Stimulated activated CD4-positive, alpha-beta T cell treated with anti-CD3 and anti-CD28 coated beads, Interleukin-4, amount 100 ng/mL, for 48 hours (primary cell): ENCODE measurements around the gene FIGNL2.
"Not testable (repeated sequence)": the region's sequence is repeated elsewhere in the genome, so short reads cannot be mapped to it uniquely, and the experiment has no call there.

Experiments used
- DNase-seq, 2 donors: peaks; one replicate each; pipeline ENCODE4 v3.0.0-alpha.2; 2020; ENCODE audit warnings: low read depth in 2 of 2

The FIGNL2 gene

GRCh38 chr12:51848326-51848727 lies at the start of gene FIGNL2:
FIGNL2 (minus strand) TSS chr12:51848718; CDS start chr12:51822413, 26,305 bp downstream.
- no peak for DNase-seq

- no peak for DNase-seq
Measured at GRCh38 chr12:51897181-51897580, 48.7 kb upstream of the FIGNL2 start.

GRCh38 chr12:51896236-51896635 lies 47.7 kb upstream of the FIGNL2 start:
- DNase-seq, result no peak

GRCh38 chr12:51895378-51896135 lies 47.0 kb upstream of the FIGNL2 start:
- DNase-seq, result no peak

GRCh38 chr12:51893786-51894185 lies 45.3 kb upstream of the FIGNL2 start:
- no peak for DNase-seq

GRCh38 chr12:51891843-51892242 lies 43.3 kb upstream of the FIGNL2 start:
- DNase-seq, result no peak

GRCh38 chr12:51890511-51891171 lies 42.1 kb upstream of the FIGNL2 start:
- DNase-seq, result no peak

GRCh38 chr12:51890133-51890464 lies 41.6 kb upstream of the FIGNL2 start:
- no peak for DNase-seq

GRCh38 chr12:51889216-51890132 lies 41.0 kb upstream of the FIGNL2 start:
- no peak for DNase-seq

- no peak for DNase-seq
Measured at GRCh38 chr12:51888316-51889215, 40.0 kb upstream of the FIGNL2 start.

- DNase-seq, result peak in 1 of 2 donors; percentile 10
Measured at GRCh38 chr12:51887476-51888315, 39.2 kb upstream of the FIGNL2 start, which contains the start of gene ANKRD33. ANKRD33 (plus strand) TSS chr12:51888103; CDS start chr12:51888187, 84 bp downstream.

GRCh38 chr12:51886021-51886710 lies 37.6 kb upstream of the FIGNL2 start:
- DNase-seq, result peak; percentile 21 to 23

- not testable (repeated sequence) for DNase-seq
Measured at GRCh38 chr12:51885294-51886020, 36.9 kb upstream of the FIGNL2 start.

- DNase-seq, result no peak
Measured at GRCh38 chr12:51884676-51885229, 36.2 kb upstream of the FIGNL2 start.

GRCh38 chr12:51883998-51884675 lies 35.6 kb upstream of the FIGNL2 start:
- no peak for DNase-seq

- no peak for DNase-seq
Measured at GRCh38 chr12:51883295-51883694, 34.8 kb upstream of the FIGNL2 start.

- no peak for DNase-seq
Measured at GRCh38 chr12:51879102-51879501, 30.6 kb upstream of the FIGNL2 start.

- no peak for DNase-seq
Measured at GRCh38 chr12:51874486-51874885, 26.0 kb upstream of the FIGNL2 start.
